ENCODE data around the gene SLAMF1. TPM values are rescaled to one million over a fixed set of nuclear protein-coding genes. Genes with fewer than 3 reads are reported as not detected.
"Not testable (repeated sequence)": the region's sequence is repeated elsewhere in the genome, so short reads cannot be mapped to it uniquely, and the experiment has no call there.

The SLAMF1 gene
- 0.84 TPM for total RNA-seq
- long read RNA-seq = 0 reads

GRCh38 chr1:160646711-160647328, at the start of gene SLAMF1:
SLAMF1 (minus strand) TSS chr1:160647044; CDS start chr1:160646945, 99 bp downstream.
- DNase-seq (ENCODE audit: low spot score) = no peak

GRCh38 chr1:160692390-160692789, 45.5 kb upstream of the SLAMF1 start:
- not testable (repeated sequence) for DNase-seq (ENCODE audit: low spot score)

GRCh38 chr1:160685266-160685665, 38.4 kb upstream of the SLAMF1 start:
- no peak for DNase-seq (ENCODE audit: low spot score)

GRCh38 chr1:160682983-160683865, 36.4 kb upstream of the SLAMF1 start:
- no peak for DNase-seq (ENCODE audit: low spot score)

- DNase-seq (ENCODE audit: low spot score) = no peak
These were observed 35.0 kb upstream of the SLAMF1 start for GRCh38 chr1:160681891-160682140.

- DNase-seq (ENCODE audit: low spot score) = no peak
These were observed 34.4 kb upstream of the SLAMF1 start for GRCh38 chr1:160681066-160681890.

- no peak for DNase-seq (ENCODE audit: low spot score)
These were observed 33.6 kb upstream of the SLAMF1 start for GRCh38 chr1:160680399-160680798.

GRCh38 chr1:160679893-160680292, 33.0 kb upstream of the SLAMF1 start:
- no peak for DNase-seq (ENCODE audit: low spot score)

GRCh38 chr1:160676869-160677597, 30.2 kb upstream of the SLAMF1 start:
- DNase-seq (ENCODE audit: low spot score) = no peak

- no peak for DNase-seq (ENCODE audit: low spot score)
These were observed 29.0 kb upstream of the SLAMF1 start for GRCh38 chr1:160675641-160676410.

GRCh38 chr1:160674415-160674814, 27.6 kb upstream of the SLAMF1 start:
- no peak for DNase-seq (ENCODE audit: low spot score)

- DNase-seq (ENCODE audit: low spot score) = no peak
These were observed 26.2 kb upstream of the SLAMF1 start for GRCh38 chr1:160672789-160673695.

GRCh38 chr1:160671603-160672517, 25.0 kb upstream of the SLAMF1 start:
- no peak for DNase-seq (ENCODE audit: low spot score)

GRCh38 chr1:160670701-160671100, 23.9 kb upstream of the SLAMF1 start:
- no peak for DNase-seq (ENCODE audit: low spot score)

- DNase-seq (ENCODE audit: low spot score) = no peak
These were observed 23.0 kb upstream of the SLAMF1 start for GRCh38 chr1:160669802-160670201.

GRCh38 chr1:160669276-160669675, 22.4 kb upstream of the SLAMF1 start:
- DNase-seq (ENCODE audit: low spot score) = no peak

GRCh38 chr1:160667896-160668295, 21.1 kb upstream of the SLAMF1 start:
- no peak for DNase-seq (ENCODE audit: low spot score)

GRCh38 chr1:160666079-160666442, 19.2 kb upstream of the SLAMF1 start:
- no peak for DNase-seq (ENCODE audit: low spot score)

All from mesenteric fat pad (tissue), 1 donor.